Loucy (cell line): ENCODE measurements around the gene RPA3.

Experiments
- H2AFZ ChIP-seq: fragments of 200-600 bp; sonication (generic); 2 replicates; pipeline ENCODE4 v1.6.0; 2016; ENCODE audit warnings: antibody characterized with exemption, mild to moderate bottlenecking, low read length, moderate library complexity
- H3F3A ChIP-seq: fragments of 200-600 bp; 2 replicates; pipeline ENCODE4 v1.6.0; 2016; ENCODE audit warnings: antibody characterized with exemption, low read depth, mild to moderate bottlenecking
- H3K27me3 ChIP-seq: fragments of 200-600 bp; sonication (generic); 2 replicates; pipeline ENCODE4 v1.6.1; 2014; ENCODE audit warnings: low read length, mild to moderate bottlenecking; ENCODE audit not compliant: insufficient read depth, poor library complexity, severe bottlenecking
- H3K36me3 ChIP-seq: fragments of 200-600 bp; sonication (generic); 2 replicates; pipeline ENCODE4 v1.6.1; 2016; ENCODE audit warnings: low read length; ENCODE audit not compliant: insufficient read depth
- H3K4me1 ChIP-seq: fragments of 200-600 bp; sonication (generic); 2 replicates; pipeline ENCODE4 v1.5.1; 2014; ENCODE audit warnings: low read length, mild to moderate bottlenecking; ENCODE audit not compliant: insufficient read depth, poor library complexity, severe bottlenecking
- H3K4me2 ChIP-seq: fragments of 200-600 bp; sonication (generic); 2 replicates; pipeline ENCODE4 v1.6.0; 2014; ENCODE audit warnings: antibody characterized with exemption, low read length, low read depth, mild to moderate bottlenecking; ENCODE audit not compliant: poor library complexity, severe bottlenecking
- H3K4me3 ChIP-seq: fragments of 200-600 bp; sonication (generic); 2 replicates; pipeline ENCODE4 v1.5.1; 2014; ENCODE audit warnings: low read length, mild to moderate bottlenecking, mixed read lengths; ENCODE audit not compliant: poor library complexity, severe bottlenecking
- H3K79me2 ChIP-seq: fragments of 200-600 bp; sonication (generic); 2 replicates; pipeline ENCODE4 v1.6.1; 2014; ENCODE audit warnings: low read length; ENCODE audit not compliant: insufficient read depth
- H3K9ac ChIP-seq: fragments of 200-600 bp; sonication (generic); 2 replicates; pipeline ENCODE4 v1.6.0; 2014; ENCODE audit warnings: mild to moderate bottlenecking, low read depth, low read length, moderate library complexity; ENCODE audit not compliant: poor library complexity, severe bottlenecking
- H3K9me2 ChIP-seq: fragments of 200-600 bp; sonication (generic); replicated peaks from 2 replicates; pipeline ENCODE4 v1.6.1; 2016; ENCODE audit warnings: low read depth, low read length, mixed read lengths
- H3K9me3 ChIP-seq: fragments of 200-600 bp; sonication (generic); 2 replicates; pipeline ENCODE4 v1.6.1; 2014; ENCODE audit warnings: mild to moderate bottlenecking, antibody characterized with exemption, low read length, low read depth; ENCODE audit not compliant: insufficient read depth
- H4K20me1 ChIP-seq: fragments of 200-600 bp; sonication (generic); 2 replicates; pipeline ENCODE4 v1.6.0; 2014; ENCODE audit warnings: antibody characterized with exemption, low read length, mild to moderate bottlenecking; ENCODE audit not compliant: insufficient read depth, poor library complexity, severe bottlenecking
- EZH2phosphoT487 ChIP-seq: fragments of 200-600 bp; IDR thresholded peaks from 2 replicates; pipeline ENCODE4 v1.6.1; 2018; ENCODE audit warnings: antibody characterized with exemption, mild to moderate bottlenecking, moderate library complexity, borderline replicate concordance
- TF ChIP-seq, protein P1 (sequence below): fragments of 200-600 bp; sonication (generic); conservative IDR thresholded peaks from 2 replicates; pipeline ENCODE4 v1.5.1; 2014; ENCODE audit warnings: mild to moderate bottlenecking, antibody characterized with exemption, low read length

The RPA3 gene

GRCh38 chr7:7617550-7617949 is 100.9 kb downstream of the RPA3 start:
- no peaks in the 10 kb centered on the region for H3K9me3 ChIP-seq
- H3F3A ChIP-seq = no peaks in the 10 kb centered on the region
- no peaks in the 10 kb centered on the region for H3K79me2 ChIP-seq
- H3K4me2 ChIP-seq = no peak overlapping the region
- H2AFZ ChIP-seq = no peak overlapping the region
- no peaks in the 10 kb centered on the region for H3K9me2 ChIP-seq
- TF ChIP-seq, protein P1, sequence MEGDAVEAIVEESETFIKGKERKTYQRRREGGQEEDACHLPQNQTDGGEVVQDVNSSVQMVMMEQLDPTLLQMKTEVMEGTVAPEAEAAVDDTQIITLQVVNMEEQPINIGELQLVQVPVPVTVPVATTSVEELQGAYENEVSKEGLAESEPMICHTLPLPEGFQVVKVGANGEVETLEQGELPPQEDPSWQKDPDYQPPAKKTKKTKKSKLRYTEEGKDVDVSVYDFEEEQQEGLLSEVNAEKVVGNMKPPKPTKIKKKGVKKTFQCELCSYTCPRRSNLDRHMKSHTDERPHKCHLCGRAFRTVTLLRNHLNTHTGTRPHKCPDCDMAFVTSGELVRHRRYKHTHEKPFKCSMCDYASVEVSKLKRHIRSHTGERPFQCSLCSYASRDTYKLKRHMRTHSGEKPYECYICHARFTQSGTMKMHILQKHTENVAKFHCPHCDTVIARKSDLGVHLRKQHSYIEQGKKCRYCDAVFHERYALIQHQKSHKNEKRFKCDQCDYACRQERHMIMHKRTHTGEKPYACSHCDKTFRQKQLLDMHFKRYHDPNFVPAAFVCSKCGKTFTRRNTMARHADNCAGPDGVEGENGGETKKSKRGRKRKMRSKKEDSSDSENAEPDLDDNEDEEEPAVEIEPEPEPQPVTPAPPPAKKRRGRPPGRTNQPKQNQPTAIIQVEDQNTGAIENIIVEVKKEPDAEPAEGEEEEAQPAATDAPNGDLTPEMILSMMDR = no peak
- TF ChIP-seq EZH2phosphoT487 = no peak
- H3K4me1 ChIP-seq = no peaks in the 10 kb centered on the region
- no peaks in the 10 kb centered on the region for H3K36me3 ChIP-seq
- H3K27me3 ChIP-seq = no peaks in the 10 kb centered on the region
- H3K4me3 ChIP-seq = no peak overlapping the region
- no peak overlapping the region for H3K9ac ChIP-seq
- no peaks in the 10 kb centered on the region for H4K20me1 ChIP-seq

GRCh38 chr7:7614018-7614741 is 104.2 kb downstream of the RPA3 start:
- no peak for TF ChIP-seq EZH2phosphoT487
- TF ChIP-seq, protein P1 = no peak
- Histone ChIP-seq H2AFZ (no peak overlapping the region), H3K36me3 (no peaks in the 10 kb centered on the region), H3K4me3 (no peak overlapping the region), H3K9me2 (no peaks in the 10 kb centered on the region), H3K9me3 (no peaks in the 10 kb centered on the region), H3K4me1 (no peaks in the 10 kb centered on the region), H3K4me2 (no peak overlapping the region), H3K27me3 (no peaks in the 10 kb centered on the region), H3F3A (no peaks in the 10 kb centered on the region), H3K9ac (no peak overlapping the region), H4K20me1 (no peaks in the 10 kb centered on the region), H3K79me2 (no peaks in the 10 kb centered on the region)

- no peak for TF ChIP-seq EZH2phosphoT487
- TF ChIP-seq, protein P1 = no peak
- no peak overlapping the region for H3K4me2 ChIP-seq
- no peak overlapping the region for H3K9ac ChIP-seq
- H4K20me1 ChIP-seq = no peaks in the 10 kb centered on the region
- H3K36me3 ChIP-seq = 0 out of 2 replicates have a peak, but pooled peaks cover 4% of the 10 kb centered on the region
- no peak overlapping the region for H2AFZ ChIP-seq
- no peaks in the 10 kb centered on the region for H3K27me3 ChIP-seq
- no peaks in the 10 kb centered on the region for H3K9me3 ChIP-seq
- no peaks in the 10 kb centered on the region for H3F3A ChIP-seq
- H3K79me2 ChIP-seq = no peaks in the 10 kb centered on the region
- no peaks in the 10 kb centered on the region for H3K4me1 ChIP-seq
- no peak overlapping the region for H3K4me3 ChIP-seq
- no peaks in the 10 kb centered on the region for H3K9me2 ChIP-seq
Observed at GRCh38 chr7:7613210-7613609, 105.2 kb downstream of the RPA3 start.
